ENCODE data around the gene RBM39. TPM values are rescaled to one million over a fixed set of nuclear protein-coding genes. Genes with fewer than 3 reads are reported as not detected.

The RBM39 gene
- total and polyA plus RNA-seq, 9 of the 15 experiments (the other 6 are each of a cell fraction or from before 2014, with no cell fraction given): 143 to 319 (median 228) TPM

- no peak for TF ChIP-seq RNF219 (CRISPR knock-in tag; IDR thresholded peaks at IDR 0.05)
- TF ChIP-seq DEAF1 (CRISPR knock-in tag; IDR thresholded peaks at IDR 0.05): no peak
- no peak for TF ChIP-seq CBFA2T3 (IDR thresholded peaks at IDR 0.05)
- TF ChIP-seq MEF2D (tag; conservative IDR thresholded peaks at IDR 0.05; ENCODE audit: low read depth): no peak
- 0 out of 2 replicates have a peak, but pooled peaks have one; percentile 12 for TF ChIP-seq HMBOX1 (IDR thresholded peaks at IDR 0.05)
- no peak for TF ChIP-seq ASH1L (IDR thresholded peaks at IDR 0.05; ENCODE audit: borderline replicate concordance, low read depth, partially characterized antibody)
- TF ChIP-seq IRF1 (CRISPR knock-in tag; IDR thresholded peaks at IDR 0.05; ENCODE audit: borderline replicate concordance): no peak
- no peak for TF ChIP-seq PREB (CRISPR knock-in tag; IDR thresholded peaks at IDR 0.05)
- TF ChIP-seq MBD1 (CRISPR knock-in tag; IDR thresholded peaks at IDR 0.05): no peak
- no peak for TF ChIP-seq RAD21 (CRISPR knock-in tag; conservative IDR thresholded peaks at IDR 0.05 in 1 of 2, IDR thresholded peaks at IDR 0.05 in 1 of 2)
- TF ChIP-seq USF1 (CRISPR knock-in tag; IDR thresholded peaks at IDR 0.05): no peak
These were observed 31.2 kb upstream of the RBM39 start (continued) for GRCh38 chr20:35773154-35773751.
